TTC549 (cell line): ENCODE measurements around the gene SEC22B.
"Not testable (repeated sequence)": the region's sequence is repeated elsewhere in the genome, so short reads cannot be mapped to it uniquely, and the experiment has no call there.

Experiments used
- FAIRE-seq: peaks from 2 replicates; lab custom pipeline; 2012; peaks lifted over from hg19 to GRCh38; lab: Jason Lieb, UNC

Gene SEC22B

DNA sequence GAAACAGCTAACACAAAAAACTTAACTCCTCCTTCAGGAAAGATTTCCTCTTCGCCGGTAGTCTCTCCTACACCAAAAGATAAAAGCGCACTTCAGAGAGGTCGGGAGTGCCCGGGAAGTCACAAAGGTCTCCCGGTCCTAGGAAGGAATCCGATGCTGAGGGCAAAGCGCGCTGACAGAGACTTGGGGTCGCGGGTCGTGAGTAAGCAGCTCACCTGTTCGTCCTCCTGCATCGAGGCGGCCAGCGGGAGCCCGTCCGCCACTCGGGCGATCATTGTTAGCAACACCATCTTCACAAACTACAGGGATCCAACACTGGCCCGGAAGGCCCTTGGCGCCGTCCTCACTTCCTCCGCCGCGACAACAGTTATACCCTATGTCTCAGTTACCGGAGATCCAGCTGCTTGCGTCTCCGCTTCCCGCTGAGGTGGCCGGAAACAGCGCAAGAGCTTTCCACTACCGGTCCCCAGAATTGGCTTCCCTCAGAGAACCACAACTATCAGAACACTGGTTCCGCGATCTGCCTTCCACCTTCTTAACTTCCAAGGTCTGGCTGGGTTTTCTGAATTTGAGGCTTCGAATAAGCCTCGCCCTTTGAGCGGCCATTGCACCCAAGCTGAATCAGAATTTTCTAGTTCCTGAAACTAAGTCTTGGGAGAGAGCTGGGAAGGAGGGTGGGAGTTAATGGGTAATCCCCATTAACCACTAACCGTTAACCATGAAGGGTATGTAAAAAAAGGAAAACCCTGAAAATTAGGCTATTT is at the start of gene SEC22B:
SEC22B (minus strand) TSS at position 429 of the 764 bp plus-strand sequence; CDS start at position 290, 139 bp downstream.
- no peak for FAIRE-seq

DNA sequence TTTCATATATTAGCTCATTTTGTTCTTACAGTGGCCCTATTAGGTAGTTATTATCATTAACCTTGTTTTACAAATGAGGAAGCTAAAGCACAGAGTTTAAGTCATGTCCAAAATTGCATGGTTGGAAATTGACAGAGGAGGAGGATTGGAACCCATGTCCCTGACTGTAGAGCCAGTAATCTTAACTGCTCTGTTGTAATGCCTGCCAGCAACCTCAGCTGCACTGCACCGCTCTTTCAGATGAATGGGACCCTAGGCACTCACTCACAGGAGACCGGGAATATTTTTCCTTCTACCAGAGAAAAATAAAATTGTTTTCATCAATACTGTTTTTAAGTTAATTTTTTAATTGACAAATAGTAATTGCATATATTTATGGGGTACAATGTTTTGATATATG is 41.6 kb upstream of the SEC22B start:
- FAIRE-seq: not testable (repeated sequence)

DNA sequence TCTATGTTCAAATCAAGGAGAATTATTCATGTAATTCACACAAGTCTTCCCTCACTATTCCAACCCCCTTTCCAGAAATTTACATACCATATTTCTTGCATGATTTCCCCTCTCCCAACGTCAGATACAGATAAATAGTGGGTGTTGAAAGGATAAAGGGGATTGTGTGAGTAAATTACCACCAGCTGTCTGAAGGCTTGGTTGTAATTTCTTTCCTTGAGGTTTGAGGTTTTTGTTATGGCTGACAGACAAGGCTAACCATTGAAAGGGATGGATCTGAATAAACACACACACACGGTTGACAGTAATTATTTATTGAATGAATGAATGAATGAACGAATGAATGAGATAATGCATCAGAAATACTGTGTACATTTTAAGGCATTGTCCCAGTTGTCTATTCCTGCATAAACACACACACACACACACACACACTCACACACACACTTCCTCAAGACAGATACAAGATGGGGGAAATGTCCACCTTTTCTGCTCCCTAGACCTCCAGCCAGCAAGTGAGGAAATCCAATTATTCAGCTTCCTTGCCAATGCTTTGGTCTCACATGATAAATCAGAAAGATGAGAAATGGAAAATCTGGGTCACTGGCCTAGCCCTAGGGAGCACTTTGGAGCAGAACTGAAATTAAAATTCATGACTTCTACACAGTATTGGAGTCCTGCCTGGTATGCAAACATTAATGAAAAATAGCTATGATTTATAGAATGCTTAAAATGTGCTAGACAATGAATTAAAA is 41.0 kb upstream of the SEC22B start:
- FAIRE-seq: not testable (repeated sequence)

DNA sequence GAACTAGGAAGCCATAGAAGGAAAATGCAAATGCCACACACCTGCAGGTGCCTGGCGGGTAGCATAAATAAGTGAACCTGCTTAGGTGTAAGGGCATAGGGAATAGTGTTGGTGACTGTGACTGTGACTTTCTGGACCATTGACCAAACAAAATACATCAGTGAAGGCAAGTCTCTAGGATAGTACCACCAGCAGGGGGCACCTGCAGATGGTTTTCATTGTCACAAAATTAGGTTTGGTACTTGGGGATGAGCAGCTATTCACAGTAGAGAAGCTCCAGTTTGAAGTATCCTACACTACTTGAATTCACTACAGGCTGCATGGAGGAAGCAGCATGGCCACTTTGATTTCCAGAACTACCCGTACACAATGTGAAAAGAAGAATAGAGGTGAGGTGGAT is 37.3 kb upstream of the SEC22B start:
- not testable (repeated sequence) for FAIRE-seq

DNA sequence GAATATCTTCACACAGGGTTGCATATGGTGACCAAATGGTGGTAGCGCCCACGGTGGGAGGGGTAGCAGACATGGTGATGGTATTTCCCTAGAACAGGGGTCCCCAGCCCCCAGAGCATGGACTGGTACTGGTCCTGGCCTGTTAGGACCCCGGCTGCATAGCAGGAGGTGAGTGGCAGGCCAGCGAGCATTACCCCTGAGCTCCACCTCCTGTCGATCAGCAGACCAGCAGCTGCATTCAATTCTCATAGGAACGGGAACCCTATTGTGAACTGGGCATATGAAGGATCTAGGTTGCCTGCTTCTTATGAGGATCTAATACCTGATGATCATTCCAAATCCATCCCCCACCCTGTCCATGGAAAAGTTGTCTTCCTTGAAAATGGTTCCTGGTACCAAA is 34.4 kb upstream of the SEC22B start:
- not testable (repeated sequence) for FAIRE-seq

DNA sequence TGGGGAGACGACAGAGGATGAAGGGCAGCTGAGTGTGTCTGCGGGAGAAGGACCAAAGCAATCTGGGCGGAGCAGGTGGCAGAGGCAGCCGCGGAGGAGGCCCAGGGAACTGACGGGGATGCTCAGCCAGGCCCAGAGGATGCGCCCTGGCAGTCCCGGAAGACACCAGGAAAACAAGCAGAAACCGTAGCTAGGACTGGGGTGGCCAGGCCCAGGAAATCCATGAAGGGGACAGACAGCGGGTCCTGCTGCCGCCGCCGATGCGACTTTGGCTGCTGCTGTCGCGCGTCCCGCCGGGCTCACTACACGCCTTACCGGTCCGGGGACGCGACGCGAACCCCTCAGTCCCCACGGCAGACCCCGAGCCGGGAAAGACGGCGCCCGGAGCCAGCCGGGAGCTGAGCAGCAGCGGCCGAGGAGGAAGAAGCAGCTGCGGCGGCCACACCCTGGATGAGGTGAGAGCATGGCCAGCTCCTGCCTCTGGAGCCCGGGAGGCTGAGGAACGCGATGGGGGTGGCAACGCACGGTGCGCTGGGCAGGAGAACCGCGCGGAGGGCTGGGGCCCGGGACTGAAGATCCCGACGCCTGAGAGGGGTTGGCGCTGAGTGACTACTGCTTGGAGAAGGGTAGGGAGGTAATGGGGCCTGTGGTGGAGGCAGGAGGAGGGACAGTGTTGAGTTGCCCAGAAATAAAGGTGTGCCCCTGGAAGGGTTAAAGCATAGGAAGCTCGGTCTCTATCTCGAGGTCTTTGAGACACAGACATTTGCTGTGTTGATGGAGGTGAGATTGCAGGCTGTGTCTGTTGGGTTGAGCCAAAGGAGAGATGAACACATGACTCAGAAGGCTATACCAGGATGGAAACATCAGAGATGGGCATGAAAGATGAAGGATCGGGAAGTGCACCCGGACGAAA is 20.8 kb upstream of the SEC22B start:
- FAIRE-seq: not testable (repeated sequence)

DNA sequence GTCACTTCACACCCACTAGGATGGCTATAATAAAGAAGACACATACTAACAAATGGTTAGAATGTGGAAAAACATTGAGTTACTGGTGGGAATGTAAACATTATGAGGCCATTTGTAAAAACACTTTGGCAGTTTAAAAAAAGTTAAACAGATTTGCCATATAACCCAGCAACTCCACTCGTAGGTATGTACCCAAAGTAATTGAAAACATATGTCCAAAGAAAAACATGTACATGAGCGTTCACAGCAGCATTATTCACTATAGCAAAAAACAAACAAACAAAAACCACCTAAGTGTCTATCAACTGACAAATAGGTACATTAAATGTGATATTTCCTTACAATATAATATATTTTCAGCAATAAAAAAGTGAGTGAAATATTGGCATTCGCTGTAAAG is 12.3 kb upstream of the SEC22B start:
- not testable (repeated sequence) for FAIRE-seq

DNA sequence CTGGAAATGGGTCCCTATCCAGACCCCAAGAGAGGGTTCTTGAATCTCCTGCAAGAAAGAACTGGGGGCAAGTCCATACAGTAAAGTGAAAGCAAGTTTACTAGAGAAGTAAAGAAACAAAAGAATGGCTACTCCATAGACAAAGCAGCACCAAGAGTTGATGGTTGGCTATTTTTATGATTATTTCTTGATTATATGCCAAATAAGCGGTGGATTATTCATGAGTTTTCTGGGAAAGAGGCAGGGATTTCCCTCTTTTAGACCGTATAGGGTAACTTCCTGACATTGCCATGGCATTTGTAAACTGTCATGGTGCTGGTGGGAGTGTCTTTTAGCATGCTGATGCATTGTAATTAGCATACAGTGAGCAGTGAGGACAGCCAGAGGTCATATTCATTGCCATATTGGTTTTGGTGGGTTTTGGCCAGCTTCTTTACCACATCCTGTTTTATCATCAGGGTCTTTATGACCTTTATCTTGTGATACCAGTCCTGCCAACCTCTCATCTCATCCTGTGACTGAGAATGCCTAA is 5.9 kb upstream of the SEC22B start:
- FAIRE-seq: not testable (repeated sequence)

DNA sequence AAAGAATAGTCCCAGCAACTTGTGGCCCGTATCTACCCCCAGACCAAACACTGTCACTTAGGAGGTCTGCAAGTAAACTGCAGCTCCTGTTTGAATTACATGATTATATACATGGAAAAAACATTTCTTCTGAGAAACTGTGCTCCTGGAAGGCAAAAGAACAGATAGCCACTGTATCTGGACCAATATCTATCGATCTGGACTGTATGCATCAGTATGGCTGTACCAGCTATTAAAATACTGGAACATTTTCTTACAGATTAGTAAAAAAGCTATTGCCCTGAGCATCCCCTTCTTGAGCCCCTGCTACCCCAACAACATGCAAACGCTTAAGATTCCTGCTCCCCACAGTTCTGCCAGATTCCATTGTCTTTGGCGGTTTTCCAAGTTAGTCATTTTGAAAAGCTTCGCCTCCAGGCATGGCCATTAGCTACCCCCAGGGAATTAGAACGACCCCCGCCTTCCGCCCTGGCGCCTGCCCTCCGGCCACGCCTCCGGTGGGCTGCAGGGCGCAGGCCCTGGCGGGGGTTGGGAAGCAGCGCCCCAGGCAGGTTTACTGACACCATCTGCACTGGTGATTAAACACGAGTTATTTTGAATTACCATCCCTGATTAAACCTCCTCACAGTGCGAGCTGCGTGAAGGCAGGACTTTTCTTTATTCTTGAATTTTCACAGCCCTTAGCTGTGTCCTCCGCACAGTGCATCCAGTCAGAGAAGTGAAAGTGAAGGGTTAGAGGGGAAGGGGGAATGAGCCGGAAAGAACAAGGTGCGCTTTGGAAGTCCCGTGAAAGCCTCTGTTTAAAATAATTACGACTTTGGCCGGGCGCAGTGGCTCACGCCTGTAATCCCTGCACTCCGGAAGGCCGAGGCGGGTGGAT is 3.7 kb upstream of the SEC22B start:
- not testable (repeated sequence) for FAIRE-seq

DNA sequence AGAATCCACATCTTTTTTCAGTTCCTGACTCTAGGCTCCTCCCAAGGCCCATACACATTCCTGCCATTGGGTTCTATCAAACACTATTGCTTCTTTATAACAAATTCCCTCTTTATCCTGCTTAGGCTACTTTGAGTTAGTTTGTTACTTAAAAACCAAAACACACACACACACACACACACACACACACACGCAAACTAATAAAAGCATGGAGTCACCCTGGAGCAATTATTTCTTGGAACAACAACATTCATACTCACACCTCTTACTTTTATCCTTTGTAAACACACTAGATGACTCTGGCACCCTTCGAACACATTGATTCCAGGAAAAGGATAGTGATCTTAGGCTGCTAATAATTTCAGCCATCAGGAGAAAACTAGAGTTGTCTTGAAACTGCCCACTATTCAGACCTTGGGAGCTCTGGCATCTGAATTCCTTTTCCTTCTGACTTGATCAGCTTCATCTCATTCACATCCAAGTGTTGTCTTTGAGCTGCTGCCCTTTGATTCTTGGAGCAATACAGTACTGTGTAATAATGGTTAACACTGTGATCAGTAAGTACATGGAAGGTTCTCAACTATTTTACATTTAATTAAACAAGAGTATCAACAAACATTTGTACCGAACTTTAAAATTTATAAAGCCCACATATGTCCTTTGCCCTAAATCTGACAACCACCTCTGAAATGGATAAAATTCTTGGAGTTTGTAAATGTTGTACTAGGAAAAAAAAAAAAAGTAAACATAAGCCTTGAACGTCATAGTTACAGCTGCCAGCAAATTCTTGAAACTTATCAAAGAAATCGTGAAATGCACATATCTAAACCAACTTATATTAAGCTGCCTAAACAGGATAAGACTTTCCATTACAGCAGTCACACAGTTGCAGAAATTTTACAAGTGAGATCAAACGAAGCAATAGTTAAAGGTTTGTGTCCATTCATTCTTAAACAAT is 2.8 kb upstream of the SEC22B start:
- no peak for FAIRE-seq

DNA sequence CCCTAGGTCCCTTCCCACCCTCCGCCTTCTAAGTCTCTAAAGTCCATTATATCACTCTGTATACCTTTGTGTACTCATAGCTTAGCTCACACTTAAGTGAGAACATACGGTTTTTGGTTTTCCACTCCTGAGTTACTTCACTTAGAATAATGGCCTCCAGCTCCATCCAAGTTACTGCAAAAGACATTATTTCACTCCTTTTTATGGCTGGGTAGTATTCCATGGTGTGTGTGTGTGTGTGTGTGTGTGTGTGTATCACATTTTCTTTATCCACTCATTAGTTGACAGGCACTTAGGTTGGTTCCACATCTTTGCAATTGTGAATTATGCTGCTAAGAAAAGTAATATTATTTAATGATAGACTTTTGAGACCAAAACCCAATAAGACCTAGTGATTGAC is 1.7 kb upstream of the SEC22B start:
- not testable (repeated sequence) for FAIRE-seq

DNA sequence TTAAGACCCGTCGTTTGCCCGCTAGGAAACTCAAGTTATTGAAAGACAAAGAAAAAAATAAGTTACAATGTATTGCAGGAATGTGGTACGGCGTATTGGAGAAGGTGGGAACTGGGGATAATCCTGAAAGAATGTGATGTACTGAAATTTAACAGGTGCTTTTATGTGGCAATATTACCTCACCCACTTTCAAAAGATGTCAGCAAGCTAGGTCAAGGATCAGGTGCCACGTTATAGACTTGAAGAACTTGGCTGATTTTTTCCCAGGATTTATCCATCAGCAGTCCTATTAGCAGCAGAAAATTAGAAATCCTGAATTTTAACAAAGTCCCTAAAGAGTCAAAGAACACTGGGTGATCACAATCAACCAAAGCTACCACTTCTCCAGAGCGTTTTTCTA is 632 bp downstream of the SEC22B start:
- not testable (repeated sequence) for FAIRE-seq

DNA sequence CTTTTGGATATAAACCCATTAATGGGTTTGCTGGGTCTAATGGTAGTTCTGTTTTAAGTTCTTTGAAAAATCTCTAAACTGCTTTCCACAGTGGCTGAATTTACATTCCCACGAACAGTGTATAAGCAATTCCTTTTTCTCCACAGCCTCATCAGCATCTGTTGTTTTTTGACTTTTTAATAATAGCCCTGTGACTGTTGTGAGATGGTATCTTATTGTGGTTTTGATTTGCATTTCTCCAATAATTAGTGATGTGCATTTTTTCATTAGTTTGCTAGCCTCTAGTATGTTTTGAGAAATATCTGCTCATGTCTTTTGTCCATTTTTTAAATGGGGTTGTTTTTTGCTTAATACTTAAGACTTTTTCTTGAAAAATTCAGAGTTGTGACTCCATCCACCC is 11.6 kb downstream of the SEC22B start:
- FAIRE-seq: not testable (repeated sequence)

DNA sequence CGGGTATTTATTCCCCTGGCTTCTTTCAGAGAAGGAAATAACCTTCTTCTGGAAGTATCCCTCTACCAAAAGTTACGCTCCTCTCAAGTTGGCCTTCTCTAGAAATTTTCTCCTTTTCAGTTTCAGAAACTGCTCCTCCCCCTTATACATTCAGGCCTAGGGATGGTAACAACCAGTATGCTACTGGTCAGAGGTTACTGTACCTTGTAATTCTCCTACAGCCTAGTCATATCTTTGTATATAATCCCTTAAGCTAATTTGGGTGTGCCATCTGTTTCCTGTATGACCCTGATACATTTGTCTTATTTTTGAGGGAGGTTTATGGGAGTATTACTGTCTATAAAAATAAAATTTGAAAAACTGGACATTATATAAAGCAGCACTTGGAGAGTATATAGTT is 14.3 kb downstream of the SEC22B start:
- FAIRE-seq: not testable (repeated sequence)

DNA sequence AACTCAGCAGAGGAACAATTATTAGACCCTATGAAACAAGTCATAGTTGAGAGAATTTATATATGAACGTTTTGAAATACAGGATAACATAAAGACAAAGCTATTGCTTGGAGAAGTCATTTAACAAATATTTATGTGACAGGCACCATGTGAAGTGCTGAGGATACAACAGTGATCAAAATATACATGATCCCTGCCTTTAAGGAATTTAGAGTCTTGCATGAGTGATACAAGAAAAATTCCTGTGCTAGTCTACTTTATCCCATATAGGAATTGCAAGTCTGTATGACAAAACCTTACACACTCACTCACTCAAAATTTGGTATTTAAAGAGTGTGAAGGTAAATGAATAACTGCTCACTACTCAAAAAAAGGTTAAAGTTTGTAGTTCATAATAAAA is 17.8 kb downstream of the SEC22B start:
- not testable (repeated sequence) for FAIRE-seq

DNA sequence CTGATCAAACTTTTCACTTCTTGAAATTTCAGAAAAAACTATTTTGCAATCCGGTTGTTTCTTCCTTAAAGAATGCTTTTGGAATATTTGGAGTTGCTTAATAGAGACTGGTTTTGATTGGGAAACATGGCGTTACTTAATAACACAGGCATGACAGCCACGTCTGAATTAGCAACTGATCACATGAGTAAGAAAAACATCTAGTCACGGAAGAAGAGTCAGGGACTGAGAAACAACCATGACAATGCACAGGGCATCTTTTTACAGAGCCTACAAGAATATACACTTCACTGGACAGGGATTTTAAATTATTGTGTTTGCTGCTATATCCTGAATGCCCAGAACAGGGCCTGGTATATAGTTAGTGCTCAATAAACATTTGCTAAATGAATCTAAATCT is 18.2 kb downstream of the SEC22B start:
- not testable (repeated sequence) for FAIRE-seq

DNA sequence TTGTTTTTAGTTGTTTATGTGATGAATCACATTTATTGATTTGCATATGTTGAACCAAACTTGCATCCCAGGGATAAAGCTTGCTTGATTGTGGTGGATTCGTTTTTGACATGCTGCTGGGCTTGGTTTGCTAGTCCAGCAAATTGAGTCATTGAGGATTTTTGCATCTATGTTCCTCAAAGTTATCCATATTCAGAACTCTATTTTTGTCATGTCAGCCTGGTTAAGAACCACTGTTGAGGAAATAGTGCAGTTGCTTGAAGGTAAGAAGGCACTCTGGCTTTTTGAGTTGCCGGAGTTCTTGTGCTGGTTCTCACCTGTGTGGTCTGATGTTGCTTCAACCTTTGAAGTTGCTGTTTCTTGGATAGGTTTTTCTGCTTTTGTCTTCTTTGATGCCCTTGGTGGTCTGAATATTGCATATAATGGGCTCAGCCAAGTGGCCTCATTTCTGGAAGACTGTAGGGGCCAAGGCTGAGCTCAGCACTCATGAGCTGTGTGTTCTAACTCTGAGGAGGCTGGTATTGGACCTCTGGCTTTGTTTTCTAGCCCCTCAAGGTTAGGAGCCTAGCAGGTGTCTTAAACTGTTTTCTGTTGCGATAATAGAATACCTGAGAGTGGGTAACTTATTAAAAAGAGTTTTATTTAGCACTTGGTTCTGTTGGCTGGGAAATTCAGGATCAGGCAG is 26.0 kb downstream of the SEC22B start:
- not testable (repeated sequence) for FAIRE-seq

DNA sequence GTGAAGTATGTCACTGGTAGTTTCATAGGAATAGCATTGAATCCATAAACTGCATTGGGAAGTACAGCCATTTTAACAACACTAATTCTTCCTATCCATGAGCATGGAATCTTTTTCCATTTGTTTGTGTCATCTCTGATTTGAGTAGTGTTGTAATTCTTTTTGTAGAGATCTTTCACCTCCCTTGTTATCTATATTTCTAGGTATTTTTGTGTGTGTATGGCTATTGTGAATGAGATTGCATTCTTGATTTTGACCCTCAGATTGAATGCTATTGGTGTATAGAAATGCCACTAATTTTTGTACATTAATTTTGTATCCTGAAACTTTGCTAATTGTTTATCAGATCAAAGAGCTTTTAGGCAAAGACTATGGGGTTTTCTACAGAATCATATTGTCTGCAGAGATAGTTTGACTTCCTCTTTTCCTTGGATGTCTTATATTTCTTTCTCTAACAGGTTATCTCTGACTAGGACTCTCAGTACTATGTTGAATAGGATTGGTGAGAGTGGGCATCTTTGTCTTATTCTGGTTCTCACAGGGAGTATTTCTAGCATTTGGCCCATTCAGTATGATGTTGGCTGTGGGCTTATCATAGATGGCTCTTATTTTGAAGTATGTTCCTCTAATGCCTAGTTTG is 26.8 kb downstream of the SEC22B start:
- not testable (repeated sequence) for FAIRE-seq

DNA sequence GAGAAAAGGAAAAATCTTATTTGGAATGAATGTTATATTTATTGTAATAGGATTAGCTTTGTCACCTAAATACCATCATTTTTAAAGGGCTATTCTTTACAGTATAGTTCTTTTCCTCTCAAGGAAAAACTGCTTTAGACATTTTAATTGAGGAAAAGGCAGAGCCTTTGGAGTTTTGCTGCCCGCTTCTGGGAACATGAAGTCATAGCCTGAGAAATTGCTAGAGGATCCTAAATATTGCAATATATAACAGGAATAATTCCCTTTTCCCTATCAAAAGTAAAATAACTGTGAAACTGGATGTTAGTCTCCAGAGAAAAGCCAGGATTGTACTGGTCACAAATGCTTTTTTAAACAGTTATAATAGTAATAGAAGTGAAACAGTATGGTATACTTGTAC is 30.5 kb downstream of the SEC22B start:
- FAIRE-seq: peak; percentile 95
